H1 (cell line): Measurements from ENCODE around the gene VPS13D. TPM values are rescaled to one million over a fixed set of nuclear protein-coding genes. Genes with fewer than 3 reads are reported as not detected.

Experiments used
- CBX5 ChIP-seq: fragments of 300-800, 300-1000 bp; sonication (generic); IDR thresholded peaks from 2 replicates; pipeline ENCODE4 v1.7.1; 2016; ENCODE audit warnings: antibody characterized with exemption, low read length, low read depth
- GTF2F1 ChIP-seq: IDR thresholded peaks from 2 replicates; pipeline ENCODE4 v1.6.1; 2012; ENCODE audit warnings: low read depth, low read length, improper control_type of control experiment, borderline replicate concordance
- RFX5 ChIP-seq: IDR thresholded peaks from 2 replicates; pipeline ENCODE4 v1.6.1; 2011; ENCODE audit warnings: low read depth, low read length, improper control_type of control experiment, borderline replicate concordance
- polyA plus RNA-seq, 7 experiments: library from polyadenylated mRNA; depleted of rRNA in 3 of 7; stranded (reverse) in 5 of 7; unstranded in 2 of 7; fragments of >200 nt in 5 of 7; fragments of 200-250 nt in 2 of 7; gene quantifications; 1 replicate in 5 of 7; 2 replicates in 1 of 7; 4 replicates in 1 of 7; pipeline versions ENCODE4 v1.2.1 to v1.2.3, GENCODE V29; 2011 to 2013; ENCODE audit warnings: missing spikeins in 2 of 7, mixed read lengths in 2 of 7
- total RNA-seq: library from RNA; stranded (reverse); fragmentation: NEBNext Ultra II Directional; extraction: Animal tissue kit (Norgen Biotek cat#: 25700); gene quantifications from 2 replicates; pipeline ENCODE4 v1.2.1, GENCODE V29; 2021

Gene VPS13D
- total and polyA plus RNA-seq, 2 of the 8 experiments (the other 6 are each of a cell fraction or from before 2014, with no cell fraction given), result 10.9 to 31.2 TPM

DNA sequence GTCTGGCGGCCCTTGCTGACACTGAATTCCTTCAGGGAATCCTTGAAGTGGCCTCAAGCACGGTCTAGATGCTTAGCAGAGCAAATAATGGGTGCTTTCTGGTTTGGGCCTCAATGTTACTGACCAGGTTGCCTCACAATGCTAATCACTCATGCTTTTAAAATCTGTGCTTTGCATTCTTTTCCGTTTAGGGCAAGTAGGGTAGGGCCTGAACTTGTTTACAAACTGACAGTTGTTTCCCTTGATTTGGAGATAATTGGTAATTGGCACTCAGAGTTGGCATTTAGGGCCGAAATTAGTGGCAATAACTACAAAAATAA is 1.4 kb downstream of the VPS13D start (continued):
- TF ChIP-seq RFX5, result no peak
- TF ChIP-seq GTF2F1, result no peak
- no peak for TF ChIP-seq CBX5
